ENCODE measurements around the gene TRIB2.

- no peak for TF ChIP-seq JUN (IDR thresholded peaks at IDR 0.05)
- no peak for TF ChIP-seq MAX (IDR thresholded peaks at IDR 0.05)
- TF ChIP-seq, protein P1, sequence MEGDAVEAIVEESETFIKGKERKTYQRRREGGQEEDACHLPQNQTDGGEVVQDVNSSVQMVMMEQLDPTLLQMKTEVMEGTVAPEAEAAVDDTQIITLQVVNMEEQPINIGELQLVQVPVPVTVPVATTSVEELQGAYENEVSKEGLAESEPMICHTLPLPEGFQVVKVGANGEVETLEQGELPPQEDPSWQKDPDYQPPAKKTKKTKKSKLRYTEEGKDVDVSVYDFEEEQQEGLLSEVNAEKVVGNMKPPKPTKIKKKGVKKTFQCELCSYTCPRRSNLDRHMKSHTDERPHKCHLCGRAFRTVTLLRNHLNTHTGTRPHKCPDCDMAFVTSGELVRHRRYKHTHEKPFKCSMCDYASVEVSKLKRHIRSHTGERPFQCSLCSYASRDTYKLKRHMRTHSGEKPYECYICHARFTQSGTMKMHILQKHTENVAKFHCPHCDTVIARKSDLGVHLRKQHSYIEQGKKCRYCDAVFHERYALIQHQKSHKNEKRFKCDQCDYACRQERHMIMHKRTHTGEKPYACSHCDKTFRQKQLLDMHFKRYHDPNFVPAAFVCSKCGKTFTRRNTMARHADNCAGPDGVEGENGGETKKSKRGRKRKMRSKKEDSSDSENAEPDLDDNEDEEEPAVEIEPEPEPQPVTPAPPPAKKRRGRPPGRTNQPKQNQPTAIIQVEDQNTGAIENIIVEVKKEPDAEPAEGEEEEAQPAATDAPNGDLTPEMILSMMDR (IDR thresholded peaks at IDR 0.05) = no peak
- TF ChIP-seq, protein P2, sequence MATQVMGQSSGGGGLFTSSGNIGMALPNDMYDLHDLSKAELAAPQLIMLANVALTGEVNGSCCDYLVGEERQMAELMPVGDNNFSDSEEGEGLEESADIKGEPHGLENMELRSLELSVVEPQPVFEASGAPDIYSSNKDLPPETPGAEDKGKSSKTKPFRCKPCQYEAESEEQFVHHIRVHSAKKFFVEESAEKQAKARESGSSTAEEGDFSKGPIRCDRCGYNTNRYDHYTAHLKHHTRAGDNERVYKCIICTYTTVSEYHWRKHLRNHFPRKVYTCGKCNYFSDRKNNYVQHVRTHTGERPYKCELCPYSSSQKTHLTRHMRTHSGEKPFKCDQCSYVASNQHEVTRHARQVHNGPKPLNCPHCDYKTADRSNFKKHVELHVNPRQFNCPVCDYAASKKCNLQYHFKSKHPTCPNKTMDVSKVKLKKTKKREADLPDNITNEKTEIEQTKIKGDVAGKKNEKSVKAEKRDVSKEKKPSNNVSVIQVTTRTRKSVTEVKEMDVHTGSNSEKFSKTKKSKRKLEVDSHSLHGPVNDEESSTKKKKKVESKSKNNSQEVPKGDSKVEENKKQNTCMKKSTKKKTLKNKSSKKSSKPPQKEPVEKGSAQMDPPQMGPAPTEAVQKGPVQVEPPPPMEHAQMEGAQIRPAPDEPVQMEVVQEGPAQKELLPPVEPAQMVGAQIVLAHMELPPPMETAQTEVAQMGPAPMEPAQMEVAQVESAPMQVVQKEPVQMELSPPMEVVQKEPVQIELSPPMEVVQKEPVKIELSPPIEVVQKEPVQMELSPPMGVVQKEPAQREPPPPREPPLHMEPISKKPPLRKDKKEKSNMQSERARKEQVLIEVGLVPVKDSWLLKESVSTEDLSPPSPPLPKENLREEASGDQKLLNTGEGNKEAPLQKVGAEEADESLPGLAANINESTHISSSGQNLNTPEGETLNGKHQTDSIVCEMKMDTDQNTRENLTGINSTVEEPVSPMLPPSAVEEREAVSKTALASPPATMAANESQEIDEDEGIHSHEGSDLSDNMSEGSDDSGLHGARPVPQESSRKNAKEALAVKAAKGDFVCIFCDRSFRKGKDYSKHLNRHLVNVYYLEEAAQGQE (IDR thresholded peaks at IDR 0.05) = no peak
- no peak for TF ChIP-seq JUNB (IDR thresholded peaks at IDR 0.05)
- no peak for TF ChIP-seq ATOH8 (CRISPR knock-in tag; IDR thresholded peaks at IDR 0.05; ENCODE audit: low read depth)
- TF ChIP-seq RNF2 (IDR thresholded peaks at IDR 0.05; ENCODE audit: borderline replicate concordance, low read depth) = no peak
- no peak for TF ChIP-seq EP300 (IDR thresholded peaks at IDR 0.05)
Measured at GRCh38 chr2:12742891-12743290, 26.2 kb downstream of the TRIB2 start.

Measured in A549 (cell line).